ENCODE results near the gene CORO2A.

Gene CORO2A

DNA sequence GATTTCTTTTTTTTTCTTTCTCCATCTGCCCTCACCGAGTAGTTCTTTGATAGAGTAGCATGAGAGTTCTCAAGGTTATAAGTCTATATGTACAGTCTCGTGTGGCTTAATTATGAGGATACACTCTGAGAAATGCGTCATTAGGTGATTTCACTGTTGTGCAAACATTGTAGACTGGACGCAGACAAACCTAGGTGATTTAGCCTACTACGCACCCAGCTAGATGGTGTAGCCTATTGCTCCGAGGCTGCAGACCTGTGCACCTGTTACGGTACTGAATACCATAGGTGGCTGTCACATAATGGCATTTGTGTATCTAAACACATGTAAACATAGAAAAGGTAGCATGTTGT is 26.9 kb upstream of the CORO2A start:
- no peak for TF ChIP-seq ZFX (IDR thresholded peaks at IDR 0.05; ENCODE audit: borderline replicate concordance)
- TF ChIP-seq, protein P1, sequence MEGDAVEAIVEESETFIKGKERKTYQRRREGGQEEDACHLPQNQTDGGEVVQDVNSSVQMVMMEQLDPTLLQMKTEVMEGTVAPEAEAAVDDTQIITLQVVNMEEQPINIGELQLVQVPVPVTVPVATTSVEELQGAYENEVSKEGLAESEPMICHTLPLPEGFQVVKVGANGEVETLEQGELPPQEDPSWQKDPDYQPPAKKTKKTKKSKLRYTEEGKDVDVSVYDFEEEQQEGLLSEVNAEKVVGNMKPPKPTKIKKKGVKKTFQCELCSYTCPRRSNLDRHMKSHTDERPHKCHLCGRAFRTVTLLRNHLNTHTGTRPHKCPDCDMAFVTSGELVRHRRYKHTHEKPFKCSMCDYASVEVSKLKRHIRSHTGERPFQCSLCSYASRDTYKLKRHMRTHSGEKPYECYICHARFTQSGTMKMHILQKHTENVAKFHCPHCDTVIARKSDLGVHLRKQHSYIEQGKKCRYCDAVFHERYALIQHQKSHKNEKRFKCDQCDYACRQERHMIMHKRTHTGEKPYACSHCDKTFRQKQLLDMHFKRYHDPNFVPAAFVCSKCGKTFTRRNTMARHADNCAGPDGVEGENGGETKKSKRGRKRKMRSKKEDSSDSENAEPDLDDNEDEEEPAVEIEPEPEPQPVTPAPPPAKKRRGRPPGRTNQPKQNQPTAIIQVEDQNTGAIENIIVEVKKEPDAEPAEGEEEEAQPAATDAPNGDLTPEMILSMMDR (IDR thresholded peaks at IDR 0.05), result no peak

DNA sequence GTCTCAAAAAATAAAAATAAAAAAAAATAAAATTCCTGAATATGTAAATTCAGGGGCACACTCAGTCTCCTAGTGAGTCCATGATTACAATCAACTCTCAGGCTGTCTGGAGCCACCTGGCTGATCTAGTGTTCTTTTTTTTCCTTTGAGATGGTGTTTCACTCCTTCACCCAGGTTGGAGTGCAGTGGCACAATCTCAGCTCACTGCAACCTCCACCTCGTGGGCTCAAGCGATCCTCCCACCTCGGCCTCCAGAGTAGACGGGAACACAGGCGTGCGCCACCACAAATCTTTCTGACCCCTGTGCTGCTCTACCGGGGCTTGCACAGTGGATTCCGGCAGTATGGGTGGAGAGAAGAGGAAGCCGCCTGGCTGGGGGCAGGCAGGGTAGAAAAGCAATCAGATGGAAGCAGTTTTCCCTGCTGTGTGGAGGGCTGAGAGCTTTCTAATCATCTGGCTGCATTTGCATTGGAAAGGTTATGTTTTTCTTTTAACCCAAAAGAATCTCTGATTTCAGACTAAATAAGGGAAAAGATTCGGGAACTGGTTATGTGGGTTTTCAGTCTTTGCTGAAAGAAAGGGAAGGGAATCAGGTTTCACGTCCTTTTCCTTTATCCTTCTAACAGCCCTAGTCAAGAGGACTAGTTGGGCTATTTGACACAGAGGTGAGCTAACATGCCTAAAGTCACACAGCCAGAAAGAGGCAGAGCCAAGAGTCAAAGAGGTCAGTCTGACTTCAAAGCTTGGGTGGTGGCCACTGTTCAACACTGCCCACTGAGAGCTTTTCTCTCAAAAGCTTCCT is 26.3 kb upstream of the CORO2A start:
- TF ChIP-seq ZFX (IDR thresholded peaks at IDR 0.05; ENCODE audit: borderline replicate concordance), result no peak
- TF ChIP-seq, protein P1 (IDR thresholded peaks at IDR 0.05), result no peak
- H3K27ac ChIP-seq, result no peak overlapping the region

More for the DNA sequence above, 26.9 kb upstream of the CORO2A start:
- H3K27ac ChIP-seq, result no peak overlapping the region

DNA sequence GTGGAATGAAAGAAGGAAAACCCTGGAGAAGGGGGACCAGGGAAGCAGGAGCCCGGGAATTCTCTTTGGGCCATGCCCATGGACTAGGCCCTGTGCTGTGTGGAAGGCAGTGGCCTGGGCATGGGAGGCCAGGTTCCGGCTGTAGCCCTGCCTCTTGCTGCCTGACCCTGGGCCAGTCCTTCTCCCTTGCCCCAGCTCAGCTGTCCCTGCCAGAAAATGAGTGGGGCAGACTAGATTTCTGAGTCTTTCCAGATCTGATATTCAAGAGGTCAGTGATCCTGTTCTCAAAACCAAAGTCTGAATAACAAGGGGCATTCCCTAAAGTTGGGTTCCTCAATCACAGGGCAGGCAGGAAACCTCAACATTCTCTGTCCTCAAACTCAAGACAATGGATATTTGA is 24.8 kb upstream of the CORO2A start:
- TF ChIP-seq, protein P1 (IDR thresholded peaks at IDR 0.05), result no peak
- no peak for TF ChIP-seq ZFX (IDR thresholded peaks at IDR 0.05; ENCODE audit: borderline replicate concordance)
- H3K27ac ChIP-seq, result no peak overlapping the region

DNA sequence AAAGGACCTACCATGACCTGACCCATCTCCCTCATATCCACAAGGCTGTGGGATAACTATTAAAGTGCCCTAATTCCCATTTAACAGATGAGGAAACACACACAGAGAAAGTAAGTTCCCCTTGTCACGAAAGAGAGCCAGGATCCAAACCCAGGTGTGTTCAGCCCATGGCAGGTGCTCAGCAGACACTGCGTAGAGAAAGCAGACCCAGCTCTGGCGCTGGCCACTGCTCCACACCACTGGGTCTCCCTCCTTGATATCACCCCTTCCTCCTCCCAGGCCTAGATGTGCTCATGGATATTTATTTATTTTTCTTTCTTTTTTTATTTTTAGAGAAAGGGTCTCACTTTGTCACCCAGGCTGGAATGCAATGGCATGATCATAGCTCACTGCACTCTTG is 24.0 kb upstream of the CORO2A start:
- no peak overlapping the region for H3K27ac ChIP-seq
- TF ChIP-seq ZFX (IDR thresholded peaks at IDR 0.05; ENCODE audit: borderline replicate concordance), result no peak
- TF ChIP-seq, protein P1 (IDR thresholded peaks at IDR 0.05), result no peak

GRCh38 chr9:98215821-98216220 is 23.4 kb upstream of the CORO2A start:
- H3K27ac ChIP-seq, result no peak overlapping the region
- TF ChIP-seq ZFX (IDR thresholded peaks at IDR 0.05; ENCODE audit: borderline replicate concordance), result no peak
- TF ChIP-seq, protein P1 (IDR thresholded peaks at IDR 0.05), result peak; percentile 68

DNA sequence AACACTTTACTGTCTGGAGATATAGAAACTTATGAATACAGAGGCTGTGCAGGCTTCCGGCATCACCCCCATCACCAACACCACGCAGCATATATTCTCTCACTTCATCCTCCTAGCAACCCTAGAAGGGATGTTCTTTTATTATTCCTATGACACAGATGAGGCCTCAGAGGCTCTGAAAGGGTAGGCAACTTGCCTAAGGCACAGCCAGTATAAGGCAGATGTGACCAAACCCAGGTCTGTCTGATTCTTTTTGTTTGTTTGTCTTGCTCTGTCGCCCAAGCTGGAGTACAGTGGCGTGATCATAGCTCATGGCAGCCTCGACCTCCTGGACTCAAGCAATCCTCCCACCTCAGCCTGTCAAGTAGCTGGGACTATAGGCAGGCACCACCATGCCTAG is 22.8 kb upstream of the CORO2A start:
- TF ChIP-seq, protein P1 (IDR thresholded peaks at IDR 0.05), result no peak
- TF ChIP-seq ZFX (IDR thresholded peaks at IDR 0.05; ENCODE audit: borderline replicate concordance), result no peak
- no peak overlapping the region for H3K27ac ChIP-seq

DNA sequence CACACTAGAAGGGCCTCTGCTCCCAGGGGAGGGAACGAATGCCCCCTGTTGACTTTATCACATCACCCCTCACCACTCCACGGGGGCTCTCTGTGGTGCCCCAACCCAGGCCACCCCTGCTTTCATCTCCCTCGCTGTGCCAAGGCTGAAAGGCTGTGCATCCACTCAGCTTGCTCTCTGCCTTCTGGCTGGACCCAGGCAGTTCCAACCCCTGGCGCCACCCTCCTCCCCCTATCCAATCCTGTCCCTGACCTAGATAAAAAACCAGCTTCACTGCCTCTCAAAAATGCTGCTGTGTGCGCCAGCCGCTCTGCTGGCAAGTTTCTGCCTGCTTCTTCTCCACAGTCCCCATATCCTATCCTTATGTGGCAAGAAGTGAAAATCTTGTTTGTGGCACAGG is 22.4 kb upstream of the CORO2A start:
- no peak for TF ChIP-seq ZFX (IDR thresholded peaks at IDR 0.05; ENCODE audit: borderline replicate concordance)
- TF ChIP-seq, protein P1 (IDR thresholded peaks at IDR 0.05), result no peak
- H3K27ac ChIP-seq, result no peak overlapping the region
